Keratinocyte (primary cell): ENCODE measurements around the gene SPTAN1. TPM values are rescaled to one million over a fixed set of nuclear protein-coding genes. Genes with fewer than 3 reads are reported as not detected.

ENCODE experiments used
- DNase-seq: peaks from one replicate; pipeline ENCODE4 v3.0.0-alpha.2; 2011; ENCODE audit warnings: low read depth, missing footprints, low spot score
- FAIRE-seq: peaks from 2 replicates; lab custom pipeline; 2011; peaks lifted over from hg19 to GRCh38; lab: Jason Lieb, UNC
- H2AFZ ChIP-seq: 2 replicates; pipeline ENCODE4 v1.6.0; 2012; ENCODE audit warnings: low read length, control low read depth, inconsistent platforms; ENCODE audit not compliant: control insufficient read depth
- H3K27ac ChIP-seq: 2 replicates; pipeline ENCODE4 v1.5.1; 2011; ENCODE audit warnings: low read length; ENCODE audit not compliant: control insufficient read depth, insufficient read depth
- H3K27me3 ChIP-seq: 3 replicates; pipeline ENCODE4 v1.6.0; 2011; ENCODE audit warnings: low read length; ENCODE audit not compliant: control insufficient read depth, insufficient read depth; ENCODE audit errors: extremely low read depth
- H3K36me3 ChIP-seq, 2 experiments: 2 replicates in 1 of 2; 3 replicates in 1 of 2; pipeline ENCODE4 v1.5.1; 2011; ENCODE audit warnings: low read length in 2 of 2, mild to moderate bottlenecking in 1 of 2; ENCODE audit not compliant: control insufficient read depth in 2 of 2, insufficient read depth in 2 of 2; ENCODE audit errors: extremely low read depth in 1 of 2
- H3K4me1 ChIP-seq: 3 replicates; pipeline ENCODE4 v1.5.1; 2011; ENCODE audit warnings: low read length; ENCODE audit not compliant: control insufficient read depth, insufficient read depth; ENCODE audit errors: extremely low read depth
- H3K4me2 ChIP-seq: 3 replicates; pipeline ENCODE4 v1.6.0; 2011; ENCODE audit warnings: low read depth, low read length; ENCODE audit not compliant: control insufficient read depth, insufficient read depth; ENCODE audit errors: extremely low read depth
- H3K4me3 ChIP-seq, 3 experiments: fragments of 200-600 bp in 1 of 3; sonication (generic) in 1 of 3; 2 replicates in 2 of 3; 3 replicates in 1 of 3; pipeline ENCODE4 v1.5.1; 2011 to 2016; ENCODE audit warnings: low read length in 3 of 3, mild to moderate bottlenecking in 3 of 3, control low read depth in 2 of 3, inconsistent platforms in 1 of 3, low read depth in 1 of 3, mixed read lengths in 1 of 3, mixed run types in 1 of 3, moderate library complexity in 1 of 3; ENCODE audit not compliant: control insufficient read depth in 2 of 3, insufficient read depth in 2 of 3; ENCODE audit errors: extremely low read depth in 1 of 3
- H3K79me2 ChIP-seq: 2 replicates; pipeline ENCODE4 v1.6.0; 2012; ENCODE audit warnings: low read length; ENCODE audit not compliant: control insufficient read depth, insufficient read depth
- H3K9ac ChIP-seq: 3 replicates; pipeline ENCODE4 v1.6.0; 2011; ENCODE audit warnings: low read length; ENCODE audit not compliant: control insufficient read depth, insufficient read depth; ENCODE audit errors: extremely low read depth
- H3K9me1 ChIP-seq: 3 replicates; pipeline ENCODE4 v1.6.0; 2011; ENCODE audit warnings: low read length; ENCODE audit not compliant: control insufficient read depth, insufficient read depth; ENCODE audit errors: extremely low read depth
- H3K9me3 ChIP-seq: 2 replicates; pipeline ENCODE4 v1.5.1; 2012; ENCODE audit warnings: low read depth, low read length; ENCODE audit not compliant: control insufficient read depth
- H4K20me1 ChIP-seq: 3 replicates; pipeline ENCODE4 v1.6.0; 2011; ENCODE audit warnings: low read length; ENCODE audit not compliant: control insufficient read depth, insufficient read depth; ENCODE audit errors: extremely low read depth
- EZH2 ChIP-seq: IDR thresholded peaks from one replicate; pipeline ENCODE4 v1.6.1; 2012; ENCODE audit warnings: inconsistent platforms, mild to moderate bottlenecking, low read length, moderate library complexity
- dilution Hi-C: fragments of 300-500 bp; cut with MboI; formaldehyde crosslinking; loops from one replicate; pipeline ENCODE4 v1.7.0; 2020; ENCODE audit warnings: low sequenced_read_pairs; ENCODE audit not compliant: extremely low pct_ligation_motif_present
- polyA plus RNA-seq, 5 experiments: library from polyadenylated mRNA; depleted of rRNA in 3 of 5; stranded (reverse) in 3 of 5; stranded (forward) in 1 of 5; unstranded in 1 of 5; fragments of >200 nt; gene quantifications; 1 replicate in 1 of 5; 2 replicates in 3 of 5; 3 replicates in 1 of 5; pipeline versions ENCODE4 v1.2.1 to v1.2.3, GENCODE V29; 2011 to 2012; ENCODE audit warnings: missing spikeins in 2 of 5, low read depth in 1 of 5, low replicate concordance in 1 of 5
- TF ChIP-seq, protein P1 (sequence below), 3 experiments: IDR thresholded peaks in 1 of 3; conservative IDR thresholded peaks in 1 of 3; optimal IDR thresholded peaks in 1 of 3; 2 replicates in 2 of 3; 3 replicates in 1 of 3; pipeline versions ENCODE3 to v1.5.1; 2011; ENCODE audit warnings: low read length in 3 of 3, mild to moderate bottlenecking in 3 of 3, moderate library complexity in 2 of 3, control low read depth in 1 of 3, inconsistent platforms in 1 of 3; ENCODE audit not compliant: insufficient read depth in 2 of 3; ENCODE audit errors: extremely low read depth in 1 of 3

Gene SPTAN1
- polyA plus RNA-seq, 1 donor (not counting 4 experiments of a cell fraction or from before 2014, with no cell fraction given) = 98.7 TPM

GRCh38 chr9:128575916-128576315 is 23.5 kb downstream of the SPTAN1 start:
- Histone ChIP-seq H3K27me3 (no peaks in the 10 kb centered on the region), H3K4me3 (no peak overlapping the region), H3K9me1 (no peaks in the 10 kb centered on the region), H2AFZ (no peak overlapping the region), H3K27ac (no peak overlapping the region), H4K20me1 (no peaks in the 10 kb centered on the region), H3K9me3 (no peaks in the 10 kb centered on the region), H3K4me2 (no peak overlapping the region), H3K9ac (no peak overlapping the region), H3K36me3 (peaks cover 43 to 46% of the 10 kb centered on the region in 2 experiments), H3K4me1 (no peaks in the 10 kb centered on the region), H3K79me2 (no peaks in the 10 kb centered on the region)
- DNase-seq = no peak
- no peak for FAIRE-seq
- dilution Hi-C loops = no loop called here
- TF ChIP-seq, protein P1, sequence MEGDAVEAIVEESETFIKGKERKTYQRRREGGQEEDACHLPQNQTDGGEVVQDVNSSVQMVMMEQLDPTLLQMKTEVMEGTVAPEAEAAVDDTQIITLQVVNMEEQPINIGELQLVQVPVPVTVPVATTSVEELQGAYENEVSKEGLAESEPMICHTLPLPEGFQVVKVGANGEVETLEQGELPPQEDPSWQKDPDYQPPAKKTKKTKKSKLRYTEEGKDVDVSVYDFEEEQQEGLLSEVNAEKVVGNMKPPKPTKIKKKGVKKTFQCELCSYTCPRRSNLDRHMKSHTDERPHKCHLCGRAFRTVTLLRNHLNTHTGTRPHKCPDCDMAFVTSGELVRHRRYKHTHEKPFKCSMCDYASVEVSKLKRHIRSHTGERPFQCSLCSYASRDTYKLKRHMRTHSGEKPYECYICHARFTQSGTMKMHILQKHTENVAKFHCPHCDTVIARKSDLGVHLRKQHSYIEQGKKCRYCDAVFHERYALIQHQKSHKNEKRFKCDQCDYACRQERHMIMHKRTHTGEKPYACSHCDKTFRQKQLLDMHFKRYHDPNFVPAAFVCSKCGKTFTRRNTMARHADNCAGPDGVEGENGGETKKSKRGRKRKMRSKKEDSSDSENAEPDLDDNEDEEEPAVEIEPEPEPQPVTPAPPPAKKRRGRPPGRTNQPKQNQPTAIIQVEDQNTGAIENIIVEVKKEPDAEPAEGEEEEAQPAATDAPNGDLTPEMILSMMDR (optimal IDR thresholded peaks at IDR 0.05 in 1 of 3, IDR thresholded peaks at IDR 0.05 in 1 of 3, conservative IDR thresholded peaks at IDR 0.05 in 1 of 3; ENCODE audit: extremely low read depth in 1 of 3, insufficient read depth in 2 of 3, low read length in 3 of 3) = no peak
- TF ChIP-seq EZH2 = no peak

- H3K4me2 ChIP-seq = no peak overlapping the region
- no peak overlapping the region for H3K4me3 ChIP-seq
- no peaks in the 10 kb centered on the region for H3K4me1 ChIP-seq
- H3K27me3 ChIP-seq = no peaks in the 10 kb centered on the region
- H3K9ac ChIP-seq = no peak overlapping the region
- no peak for DNase-seq
- no peak overlapping the region for H2AFZ ChIP-seq
- FAIRE-seq = no peak
- no peaks in the 10 kb centered on the region for H3K9me3 ChIP-seq
- no peak overlapping the region for H3K27ac ChIP-seq
- no peak for TF ChIP-seq EZH2
- TF ChIP-seq, protein P1 (optimal IDR thresholded peaks at IDR 0.05 in 1 of 3, IDR thresholded peaks at IDR 0.05 in 1 of 3, conservative IDR thresholded peaks at IDR 0.05 in 1 of 3; ENCODE audit: extremely low read depth in 1 of 3, insufficient read depth in 2 of 3, low read length in 3 of 3) = no peak
- peaks cover 47 to 53% of the 10 kb centered on the region in 2 experiments for H3K36me3 ChIP-seq
- dilution Hi-C loops = no loop called here
- H3K79me2 ChIP-seq = no peaks in the 10 kb centered on the region
- no peaks in the 10 kb centered on the region for H3K9me1 ChIP-seq
- H4K20me1 ChIP-seq = no peaks in the 10 kb centered on the region
Observed at GRCh38 chr9:128577206-128577605, 24.8 kb downstream of the SPTAN1 start.
